Cardiac muscle cell (in vitro differentiated cells and primary cell): ENCODE results near the gene CELF2. TPM values are rescaled to one million over a fixed set of nuclear protein-coding genes. Genes with fewer than 3 reads are reported as not detected.
A peak's percentile ranks its signal among the peaks of the same experiment; 100 is the strongest.

Experiments used
- DNase-seq, 2 donors: peaks; one replicate each; pipeline versions ENCODE4 v3.0.0 to v3.0.0-alpha.2; 2010 to 2017; ENCODE audit warnings: low read depth in 1 of 2, low spot score in 1 of 2
- H3K27ac ChIP-seq: fragments of 200-600 bp; sonication (generic); 2 replicates; pipeline ENCODE4 v1.5.1; 2016
- H3K27me3 ChIP-seq: fragments of 200-600 bp; sonication (generic); 2 replicates; pipeline ENCODE4 v1.6.0; 2016; ENCODE audit warnings: control low read depth
- H3K36me3 ChIP-seq: fragments of 200-600 bp; sonication (generic); 2 replicates; pipeline ENCODE4 v1.5.1; 2016; ENCODE audit warnings: control low read depth
- H3K4me1 ChIP-seq: fragments of 200-600 bp; sonication (generic); 2 replicates; pipeline ENCODE4 v1.8.1; 2017; ENCODE audit warnings: low read depth, mild to moderate bottlenecking, mixed run types
- H3K4me3 ChIP-seq: fragments of 200-600 bp; sonication (generic); 2 replicates; pipeline ENCODE4 v1.5.1; 2016; ENCODE audit warnings: mild to moderate bottlenecking
- H3K9me3 ChIP-seq: fragments of 200-600 bp; sonication (generic); 2 replicates; pipeline ENCODE4 v1.5.1; 2017; ENCODE audit warnings: low read depth, mild to moderate bottlenecking, control low read depth
- polyA plus RNA-seq: library from polyadenylated mRNA; unstranded; fragments of >200 nt; fragmentation: Nextera tagmentation; extraction: Ambion mirVana; gene quantifications from 2 replicates; pipeline ENCODE4 v1.2.1, GENCODE V29; 2016
- total RNA-seq: library from RNA; depleted of rRNA; stranded (reverse); fragments of >200 nt; gene quantifications from 2 replicates; pipeline ENCODE4 v1.2.3, GENCODE V29; 2016
- TF ChIP-seq, protein P1 (sequence below): IDR thresholded peaks from 2 replicates; pipeline ENCODE4 v1.5.1; 2012; ENCODE audit warnings: low read depth, mild to moderate bottlenecking, low read length

The CELF2 gene
- total and polyA plus RNA-seq, 2 experiments from 2014 or later: 66.9 to 82.7 TPM

DNA sequence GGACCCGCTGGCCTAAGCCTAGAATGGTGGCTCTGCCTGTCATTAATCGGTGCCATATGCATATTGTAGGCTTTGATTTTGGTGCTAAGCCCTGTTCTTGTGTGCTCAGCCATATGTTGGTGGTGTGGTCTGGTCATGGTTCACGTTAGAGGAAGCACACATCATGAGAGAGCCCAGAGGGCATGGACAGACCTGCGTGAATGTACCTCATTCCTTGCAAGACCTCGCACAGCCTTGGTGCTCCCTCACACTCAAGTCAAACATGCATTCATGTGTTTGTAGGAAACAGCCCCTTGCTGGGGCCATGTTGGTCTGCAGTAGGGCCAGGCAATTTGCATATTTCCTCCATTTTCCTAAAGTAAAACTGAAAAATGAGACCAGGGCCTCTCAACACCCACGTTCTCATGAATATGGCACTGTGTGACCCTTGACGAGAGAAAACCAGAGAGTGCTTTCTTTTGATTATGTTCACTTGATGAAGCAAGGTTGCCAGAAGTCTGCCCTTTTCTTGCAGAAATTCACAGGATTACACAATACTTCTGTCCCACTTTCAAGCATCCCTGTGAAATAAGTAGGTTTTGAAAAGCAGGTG, 268.7 kb downstream of the CELF2 start:
- Histone ChIP-seq H3K9me3 (no peaks in the 10 kb centered on the region), H3K4me1 (no peaks in the 10 kb centered on the region), H3K27ac (peak overlapping the region; percentile 26), H3K4me3 (no peak overlapping the region), H3K36me3 (peaks cover 16% of the 10 kb centered on the region), H3K27me3 (no peaks in the 10 kb centered on the region)
- no peak for DNase-seq
- TF ChIP-seq, protein P1, sequence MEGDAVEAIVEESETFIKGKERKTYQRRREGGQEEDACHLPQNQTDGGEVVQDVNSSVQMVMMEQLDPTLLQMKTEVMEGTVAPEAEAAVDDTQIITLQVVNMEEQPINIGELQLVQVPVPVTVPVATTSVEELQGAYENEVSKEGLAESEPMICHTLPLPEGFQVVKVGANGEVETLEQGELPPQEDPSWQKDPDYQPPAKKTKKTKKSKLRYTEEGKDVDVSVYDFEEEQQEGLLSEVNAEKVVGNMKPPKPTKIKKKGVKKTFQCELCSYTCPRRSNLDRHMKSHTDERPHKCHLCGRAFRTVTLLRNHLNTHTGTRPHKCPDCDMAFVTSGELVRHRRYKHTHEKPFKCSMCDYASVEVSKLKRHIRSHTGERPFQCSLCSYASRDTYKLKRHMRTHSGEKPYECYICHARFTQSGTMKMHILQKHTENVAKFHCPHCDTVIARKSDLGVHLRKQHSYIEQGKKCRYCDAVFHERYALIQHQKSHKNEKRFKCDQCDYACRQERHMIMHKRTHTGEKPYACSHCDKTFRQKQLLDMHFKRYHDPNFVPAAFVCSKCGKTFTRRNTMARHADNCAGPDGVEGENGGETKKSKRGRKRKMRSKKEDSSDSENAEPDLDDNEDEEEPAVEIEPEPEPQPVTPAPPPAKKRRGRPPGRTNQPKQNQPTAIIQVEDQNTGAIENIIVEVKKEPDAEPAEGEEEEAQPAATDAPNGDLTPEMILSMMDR: no peak

DNA sequence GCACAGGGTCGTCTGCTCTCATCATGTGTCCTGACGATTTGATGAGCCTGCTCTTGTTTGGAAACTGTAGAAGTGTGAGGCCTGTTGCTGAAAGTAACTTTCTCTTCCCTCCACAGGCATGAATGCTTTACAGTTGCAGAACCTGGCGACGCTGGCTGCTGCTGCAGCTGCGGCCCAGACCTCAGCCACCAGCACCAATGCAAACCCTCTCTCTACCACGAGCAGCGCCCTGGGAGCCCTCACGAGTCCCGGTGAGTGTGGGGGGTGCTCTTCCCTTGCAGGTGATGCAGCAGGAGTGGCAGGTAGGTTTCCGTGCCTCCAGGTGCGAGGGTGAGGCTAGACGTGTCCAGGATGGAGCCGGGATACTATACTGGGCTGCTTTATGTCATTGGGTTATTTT, 270.6 kb downstream of the CELF2 start:
- peaks cover 23% of the 10 kb centered on the region for H3K36me3 ChIP-seq
- no peaks in the 10 kb centered on the region for H3K4me1 ChIP-seq
- TF ChIP-seq, protein P1: no peak
- H3K9me3 ChIP-seq: no peaks in the 10 kb centered on the region
- DNase-seq: no peak
- H3K27ac ChIP-seq: peak overlapping the region; percentile 65
- H3K27me3 ChIP-seq: no peaks in the 10 kb centered on the region
- H3K4me3 ChIP-seq: no peak overlapping the region

DNA sequence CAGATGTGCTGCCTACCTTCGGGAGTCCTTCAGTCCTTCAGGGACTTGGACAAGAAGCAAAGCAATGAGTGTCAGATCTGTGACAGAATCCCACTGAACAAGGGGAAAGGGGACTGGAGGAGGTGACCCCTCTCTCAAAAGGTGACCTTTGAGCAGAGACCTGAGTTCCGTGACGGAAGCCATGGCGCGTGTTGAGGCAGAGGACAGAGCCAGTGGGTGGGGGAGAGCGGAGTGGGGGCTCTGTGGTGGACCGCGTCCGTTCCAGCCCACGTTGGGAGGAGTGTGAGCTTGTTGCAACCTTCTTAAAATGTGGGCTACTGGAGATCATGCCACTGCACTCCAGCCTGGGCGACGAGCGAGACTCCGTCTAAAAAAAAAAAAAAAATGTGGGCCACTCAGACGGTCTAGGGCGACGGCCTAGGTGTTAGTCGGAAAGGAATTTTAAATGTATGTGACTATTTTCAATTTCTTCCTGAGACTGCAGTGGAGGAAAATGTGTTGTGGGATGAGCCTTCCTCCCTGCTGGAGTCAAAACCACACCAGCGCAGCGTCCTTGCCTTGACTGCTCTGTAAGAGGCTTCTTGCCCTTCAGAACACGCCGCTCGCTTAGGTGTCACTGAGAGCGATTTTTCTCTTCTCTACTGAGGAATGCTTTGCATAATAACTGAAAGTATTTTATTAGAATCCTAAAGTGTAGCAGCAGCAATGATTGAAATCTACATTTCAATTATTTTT, 272.7 kb downstream of the CELF2 start:
- Histone ChIP-seq H3K36me3 (peaks cover 23% of the 10 kb centered on the region), H3K4me1 (no peaks in the 10 kb centered on the region), H3K4me3 (no peak overlapping the region), H3K27me3 (no peaks in the 10 kb centered on the region), H3K9me3 (no peaks in the 10 kb centered on the region), H3K27ac (no peak overlapping the region)
- DNase-seq: no peak
- TF ChIP-seq, protein P1: no peak

DNA sequence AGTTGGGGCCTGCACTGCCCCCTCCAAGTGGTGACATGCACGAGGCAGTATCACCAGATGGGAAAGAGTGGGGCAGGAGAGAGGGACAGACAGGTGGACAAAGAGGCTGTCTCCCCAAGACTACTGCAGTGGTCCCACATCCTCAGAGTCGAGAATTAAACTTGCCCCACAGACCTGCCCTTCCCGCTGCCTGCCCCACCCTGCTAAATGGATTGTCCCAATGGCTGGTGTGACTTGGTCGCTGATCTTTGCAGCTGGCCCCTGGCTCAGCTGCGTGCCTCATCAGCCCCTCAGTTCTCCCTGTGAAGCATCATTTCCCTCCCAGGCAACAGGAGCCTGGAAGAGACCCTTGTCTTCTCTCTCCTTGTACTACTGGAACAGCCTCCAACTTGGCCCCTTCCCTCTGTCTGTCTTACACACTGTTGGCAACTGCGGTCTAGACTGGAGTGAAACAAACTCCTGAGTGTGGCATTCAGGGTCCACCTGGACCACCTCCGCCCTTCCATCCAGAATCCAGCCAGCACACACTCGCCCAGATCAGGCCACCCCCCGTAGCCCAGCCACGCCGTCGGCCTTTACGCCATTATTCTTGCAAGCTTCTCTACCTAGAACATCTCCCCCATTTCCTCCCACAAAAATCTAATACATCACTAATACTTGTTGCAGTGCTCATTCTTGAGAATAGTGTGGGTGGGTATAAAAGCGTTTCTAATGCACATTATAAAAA, 275.1 kb downstream of the CELF2 start:
- Histone ChIP-seq H3K9me3 (no peaks in the 10 kb centered on the region), H3K27me3 (no peaks in the 10 kb centered on the region), H3K27ac (no peak overlapping the region), H3K36me3 (peaks cover 23% of the 10 kb centered on the region), H3K4me1 (no peaks in the 10 kb centered on the region), H3K4me3 (no peak overlapping the region)
- no peak for DNase-seq
- TF ChIP-seq, protein P1: no peak

DNA sequence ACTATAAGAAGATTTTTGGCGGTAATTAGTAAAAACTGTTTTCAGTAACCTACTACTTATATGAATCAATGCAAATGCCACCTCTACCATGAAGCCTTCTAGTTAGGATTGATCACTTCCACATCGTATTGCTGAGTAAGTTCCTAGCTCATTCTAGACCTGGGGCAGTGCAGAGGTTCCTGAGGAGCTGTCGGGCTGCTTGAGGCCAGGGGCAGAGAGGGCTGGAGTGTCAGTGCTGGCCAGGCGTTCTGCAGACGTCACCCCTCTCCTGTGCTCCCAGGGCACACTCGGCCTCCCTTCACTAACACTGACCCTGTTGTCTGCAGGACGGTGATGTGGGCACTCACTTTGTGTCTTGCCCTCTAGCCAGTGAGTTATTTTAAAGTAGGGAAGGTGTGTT, 275.7 kb downstream of the CELF2 start:
- TF ChIP-seq, protein P1: no peak
- no peak overlapping the region for H3K4me3 ChIP-seq
- H3K27me3 ChIP-seq: no peaks in the 10 kb centered on the region
- no peak for DNase-seq
- no peak overlapping the region for H3K27ac ChIP-seq
- H3K36me3 ChIP-seq: peaks cover 23% of the 10 kb centered on the region
- no peaks in the 10 kb centered on the region for H3K4me1 ChIP-seq
- no peaks in the 10 kb centered on the region for H3K9me3 ChIP-seq
